HL-60 (cell line): Measurements from ENCODE around the gene TEX54.

Source experiments
- DNase-seq, 2 experiments: peaks; one replicate each; pipeline ENCODE4 v3.0.0-alpha.2; 2010 to 2020; ENCODE audit warnings: low read depth in 1 of 2, low spot score in 1 of 2
- H3K27ac ChIP-seq: fragments of 250-450 bp; sonication (Bioruptor Pico); replicated peaks from 2 replicates; pipeline ENCODE4 v1.5.1; 2020; ENCODE audit warnings: mild to moderate bottlenecking, moderate library complexity
- H3K27me3 ChIP-seq: fragments of 250-450 bp; sonication (Bioruptor Pico); 2 replicates; pipeline ENCODE4 v1.5.1; 2021; ENCODE audit warnings: mild to moderate bottlenecking, moderate library complexity; ENCODE audit not compliant: insufficient read depth, poor library complexity, severe bottlenecking
- H3K4me3 ChIP-seq: replicated peaks from 2 replicates; pipeline ENCODE4 v1.5.1; 2011; ENCODE audit warnings: mild to moderate bottlenecking, control low read depth, low read length; ENCODE audit not compliant: insufficient read depth
- CTCF ChIP-seq: IDR thresholded peaks from one replicate; pipeline ENCODE4 v1.5.1; 2011; ENCODE audit warnings: low read length, control low read depth, inconsistent platforms; ENCODE audit not compliant: insufficient read depth
- GABPA ChIP-seq: IDR thresholded peaks from 2 replicates; pipeline ENCODE4 v1.6.1; 2012; ENCODE audit warnings: low read depth
- POLR2AphosphoS5 ChIP-seq: IDR thresholded peaks from 2 replicates; pipeline ENCODE4 v1.6.1; 2012; ENCODE audit warnings: low read depth
- REST ChIP-seq: IDR thresholded peaks from 2 replicates; pipeline ENCODE4 v1.6.1; 2012; ENCODE audit warnings: low read depth; ENCODE audit not compliant: insufficient replicate concordance
- SPI1 ChIP-seq: IDR thresholded peaks from 2 replicates; pipeline ENCODE4 v1.6.1; 2012; ENCODE audit warnings: low read depth, mild to moderate bottlenecking, borderline replicate concordance
- long read RNA-seq: library from polyadenylated mRNA; unstranded; transcript quantifications from one replicate; pipeline ENCODE4 v2.0.0, GENCODE V29; 2020

TEX54 gene
- long read RNA-seq: 0 reads

DNA sequence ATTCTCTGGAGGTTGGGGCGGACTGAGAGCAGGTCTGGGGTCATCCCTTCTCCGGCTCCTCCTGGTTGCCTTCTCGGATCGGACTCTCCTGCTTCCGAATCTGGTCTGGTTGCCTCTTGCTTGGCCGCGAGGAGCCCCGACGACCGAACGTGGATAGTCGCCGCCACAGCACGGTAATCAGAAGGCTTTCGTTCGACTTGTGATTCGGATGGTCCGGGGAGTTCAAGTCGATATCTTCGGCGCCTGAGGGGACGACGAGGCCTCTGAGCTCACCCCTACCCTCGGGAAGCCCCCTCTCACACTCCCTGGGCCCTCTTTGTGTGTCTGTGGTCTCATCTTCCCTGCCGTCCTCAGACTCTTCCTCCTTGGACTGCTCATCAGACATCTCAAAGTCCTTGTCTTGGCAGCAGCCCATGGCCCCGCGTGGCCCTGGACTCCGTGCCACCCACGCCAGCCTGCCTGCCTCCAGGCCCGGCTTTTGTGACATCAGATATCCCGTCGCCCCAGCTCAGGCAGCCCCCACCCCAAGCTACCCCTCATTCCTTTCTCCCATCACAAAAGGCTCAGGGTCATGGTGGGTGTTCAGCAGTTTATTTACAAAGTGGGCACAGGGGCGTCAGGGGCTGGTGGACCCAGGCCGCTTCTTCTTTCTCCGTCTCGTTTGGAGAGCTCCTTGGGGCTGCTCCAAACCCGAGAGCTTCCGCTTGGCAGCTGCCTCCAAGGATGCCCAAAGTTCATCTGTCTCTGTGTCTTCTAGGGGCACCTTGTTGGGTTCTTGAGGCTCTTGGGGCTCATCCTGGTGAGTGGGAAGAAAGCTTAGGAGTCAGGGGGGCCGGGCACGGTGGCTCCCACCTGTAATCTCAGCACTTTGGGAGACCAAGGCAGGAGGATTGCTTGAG, at the start of gene TEX54:
Gene TEX54 (minus strand): TSS at position 506 of the 899 bp plus-strand sequence.
- no peak for TF ChIP-seq GABPA
- no peak for TF ChIP-seq REST
- TF ChIP-seq POLR2AphosphoS5: peak; percentile 68
- no peak for TF ChIP-seq SPI1
- TF ChIP-seq CTCF: no peak
- no peak for DNase-seq
- H3K27ac ChIP-seq: peak within 1 kb of the TSS; percentile 92
- no peaks in the 10 kb centered on the region for H3K27me3 ChIP-seq
- peak within 1 kb of the TSS; percentile 94 for H3K4me3 ChIP-seq

DNA sequence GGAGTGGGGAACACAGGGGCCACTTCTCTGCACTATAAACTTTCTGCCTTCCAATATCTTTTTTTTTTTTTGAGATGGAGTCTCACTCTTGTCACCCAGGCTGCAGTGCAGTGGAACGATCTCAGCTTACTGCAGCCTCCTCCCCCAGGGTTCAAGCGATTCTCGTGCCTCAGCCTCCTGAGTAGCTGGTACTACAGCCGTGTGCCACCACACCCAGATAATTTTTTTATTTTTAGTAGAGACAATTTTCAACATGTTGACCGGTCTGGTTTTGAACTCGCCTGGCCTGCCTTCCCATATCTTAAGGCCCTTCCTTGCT, 49.7 kb upstream of the TEX54 start:
- TF ChIP-seq POLR2AphosphoS5: no peak
- no peak for TF ChIP-seq GABPA
- TF ChIP-seq REST: no peak
- TF ChIP-seq SPI1: no peak
- TF ChIP-seq CTCF: no peak
- no peak for DNase-seq
- H3K27me3 ChIP-seq: no peaks in the 10 kb centered on the region
- peak overlapping the region; percentile 51 for H3K4me3 ChIP-seq
- H3K27ac ChIP-seq: peak overlapping the region; percentile 98

GRCh38 chr11:62881579-62882430, 49.2 kb upstream of the TEX54 start:
- Histone ChIP-seq H3K27me3 (no peaks in the 10 kb centered on the region), H3K4me3 (peak overlapping the region; percentile 51), H3K27ac (peak overlapping the region; percentile 98)
- no peak for TF ChIP-seq GABPA
- no peak for TF ChIP-seq POLR2AphosphoS5
- TF ChIP-seq SPI1: no peak
- TF ChIP-seq CTCF: no peak
- no peak for TF ChIP-seq REST
- DNase-seq: peak; percentile 91 to 98
